Eye (tissue), 1 donor: ENCODE measurements around the gene ADCY5.

Experiments
- DNase-seq: peaks from one replicate; pipeline ENCODE4 v3.0.0-alpha.2; 2015

The ADCY5 gene

DNA sequence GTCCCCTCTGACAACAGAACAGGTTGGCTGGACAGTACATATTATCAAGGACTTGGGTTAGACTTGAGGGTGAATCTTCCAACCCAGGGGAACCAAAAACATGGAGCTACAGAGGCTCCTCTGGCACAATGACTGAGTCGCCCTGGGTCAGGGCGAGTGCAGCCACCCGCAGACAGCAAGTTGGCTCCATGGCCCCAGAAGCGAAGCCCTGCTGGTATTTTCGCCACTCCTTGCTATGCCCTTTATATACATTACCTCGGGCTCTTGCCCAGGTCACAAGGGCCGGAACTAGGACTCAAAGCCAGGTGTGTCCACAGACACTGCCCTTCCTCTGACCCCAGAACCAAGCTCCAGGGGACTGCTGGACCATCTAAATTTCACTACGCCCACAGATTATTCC is 64.6 kb downstream of the ADCY5 start:
- no peak for DNase-seq

- peak; percentile 16 for DNase-seq
These were observed 65.5 kb downstream of the ADCY5 start for GRCh38 chr3:123383091-123384053.

- no peak for DNase-seq
These were observed 68.6 kb downstream of the ADCY5 start for GRCh38 chr3:123380261-123380660.

GRCh38 chr3:123379041-123379830 is 69.7 kb downstream of the ADCY5 start:
- DNase-seq = no peak

- no peak for DNase-seq
These were observed 70.4 kb downstream of the ADCY5 start for GRCh38 chr3:123378409-123378915.

DNA sequence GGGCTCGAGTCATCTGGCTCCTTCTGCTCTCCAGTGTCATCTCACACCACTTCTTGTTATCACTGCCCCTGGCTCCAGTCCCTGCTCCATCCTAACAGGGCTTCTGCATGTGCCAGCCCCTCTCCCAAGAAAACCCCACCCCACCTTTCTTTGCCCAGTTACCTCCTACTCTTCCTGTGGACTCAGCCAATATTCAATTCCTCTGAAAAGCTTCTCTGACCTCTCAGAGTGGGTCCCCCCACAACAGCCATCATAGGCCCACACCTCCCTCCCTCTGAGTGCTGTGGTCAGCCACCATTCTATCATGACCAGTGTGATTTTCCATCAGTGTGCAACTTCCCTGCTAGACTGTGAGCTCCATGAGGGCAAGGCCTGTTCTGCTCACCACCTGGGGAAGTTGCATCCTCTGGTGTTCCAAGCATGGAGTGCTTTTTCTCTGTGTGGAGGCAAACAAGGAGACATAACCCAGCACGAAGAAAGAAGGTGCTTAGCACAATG is 71.6 kb downstream of the ADCY5 start:
- no peak for DNase-seq

DNA sequence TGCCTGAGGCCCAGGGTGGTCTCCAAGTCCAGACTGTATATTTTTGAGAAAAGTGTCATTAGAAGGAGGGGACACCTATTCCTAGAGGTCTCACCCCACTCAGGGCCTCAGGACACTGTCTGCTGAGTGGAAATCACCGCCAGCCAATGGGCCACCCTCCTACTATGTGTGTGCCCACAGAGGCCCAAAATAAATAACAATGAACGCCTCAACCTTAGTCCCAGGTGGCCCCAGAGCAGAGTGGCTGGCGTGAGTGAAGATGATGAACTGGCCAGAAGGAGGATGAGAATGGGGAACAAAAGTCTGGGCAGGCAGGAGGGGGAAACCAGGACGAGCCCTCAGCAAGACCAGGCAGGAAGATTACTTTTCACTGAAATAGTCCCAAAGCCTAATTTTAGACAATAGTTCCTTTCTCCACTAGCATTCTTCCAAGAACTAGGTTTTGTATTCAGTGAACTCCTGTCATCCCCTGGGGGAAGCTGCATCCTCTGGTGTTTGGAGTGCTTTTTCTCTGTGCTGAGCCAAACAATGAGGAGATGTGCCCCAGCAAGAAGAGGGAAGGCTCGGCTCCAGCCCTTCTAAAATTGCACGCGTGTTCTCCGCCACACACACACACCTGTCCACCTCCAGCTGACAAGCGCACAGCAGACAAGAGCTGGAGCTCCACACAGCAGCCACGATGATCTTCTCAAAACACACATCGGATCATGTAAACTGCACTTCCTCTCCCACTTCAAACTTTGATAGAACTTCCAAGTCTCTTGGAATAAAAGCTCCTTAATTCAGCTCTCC is 72.2 kb downstream of the ADCY5 start:
- DNase-seq = no peak

- no peak for DNase-seq
These were observed 73.6 kb downstream of the ADCY5 start for GRCh38 chr3:123375014-123375940.

DNA sequence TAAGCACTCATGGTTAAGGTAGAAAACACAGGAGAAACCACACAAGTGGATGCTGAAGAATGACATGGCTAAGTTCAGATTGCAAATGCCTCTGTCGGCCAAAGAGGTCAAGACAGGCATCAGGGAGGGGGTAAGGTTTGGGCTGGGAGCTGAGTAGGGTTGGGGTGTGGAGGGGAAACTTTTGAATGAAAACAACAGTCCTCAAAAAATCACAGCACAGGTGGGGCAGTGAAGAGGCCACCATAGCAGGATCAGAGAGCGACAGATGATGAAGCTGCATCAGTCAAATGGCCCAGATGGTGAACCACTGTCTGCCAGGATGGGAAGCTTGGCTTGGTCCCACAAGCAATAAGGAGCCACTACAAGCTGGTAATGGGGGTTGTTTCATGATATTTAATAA is 74.9 kb downstream of the ADCY5 start:
- no peak for DNase-seq

DNA sequence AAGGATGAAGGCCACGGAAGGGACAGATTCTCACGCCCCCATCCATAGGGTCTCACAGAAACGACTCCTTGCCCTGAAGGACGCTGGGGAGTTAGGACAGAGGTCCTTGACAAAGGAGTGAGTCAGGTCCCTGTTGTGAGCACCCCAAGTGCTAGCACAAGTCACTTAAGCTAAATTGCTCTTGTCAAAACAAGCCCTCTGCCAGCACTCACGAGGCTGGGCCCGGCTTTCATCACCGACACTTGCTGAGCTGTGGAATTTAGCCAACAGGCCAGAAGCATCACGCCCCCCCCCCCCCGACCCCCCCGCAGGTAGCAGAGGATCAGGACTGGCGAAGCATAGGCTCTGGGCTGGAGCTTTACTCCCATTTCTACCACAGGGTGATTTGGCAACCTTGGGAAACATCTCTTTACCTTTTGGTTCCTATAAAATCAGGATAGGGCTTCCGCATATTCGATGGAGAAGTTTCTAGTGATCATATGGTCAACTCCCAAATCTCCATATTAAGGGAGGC is 75.4 kb downstream of the ADCY5 start:
- no peak for DNase-seq

DNA sequence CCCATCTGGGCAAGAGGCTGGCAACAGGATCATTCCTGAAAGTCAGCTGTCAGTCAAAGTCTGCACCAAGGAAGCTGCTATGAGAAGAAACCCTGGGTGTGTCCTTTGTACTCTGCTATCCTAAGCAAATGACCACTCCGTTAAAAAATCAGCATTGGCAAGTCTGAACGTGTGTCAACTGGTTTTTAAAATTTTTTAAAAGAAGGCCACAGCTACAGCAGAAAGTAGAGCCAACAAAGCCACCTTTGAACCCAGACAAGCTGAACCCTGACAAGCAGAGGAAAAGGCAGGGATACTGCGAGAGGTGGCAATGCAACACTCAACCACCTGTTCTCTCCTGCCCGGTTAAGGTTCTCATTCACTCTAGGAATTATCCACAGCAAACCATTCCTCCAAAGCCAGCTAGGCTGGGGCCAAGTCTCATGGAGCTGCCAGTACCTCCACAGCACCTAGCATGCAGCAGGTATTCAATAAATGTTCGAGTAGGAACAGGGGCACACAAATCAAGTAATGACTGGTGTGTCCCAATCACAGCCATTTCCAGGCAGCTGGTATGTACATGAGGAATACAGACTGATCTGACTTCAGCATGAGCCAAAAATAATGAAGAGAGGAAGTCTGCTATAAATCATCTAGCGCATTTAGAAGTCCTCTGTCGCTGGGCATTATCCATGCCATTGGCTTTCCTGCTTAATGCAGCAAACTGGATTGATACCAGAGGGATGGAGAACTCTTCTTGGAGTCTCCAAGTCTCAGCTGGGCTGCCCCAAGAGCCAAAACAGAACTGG is 76.0 kb downstream of the ADCY5 start:
- DNase-seq = no peak

GRCh38 chr3:123371859-123372685 is 76.8 kb downstream of the ADCY5 start:
- DNase-seq = peak; percentile 16

DNA sequence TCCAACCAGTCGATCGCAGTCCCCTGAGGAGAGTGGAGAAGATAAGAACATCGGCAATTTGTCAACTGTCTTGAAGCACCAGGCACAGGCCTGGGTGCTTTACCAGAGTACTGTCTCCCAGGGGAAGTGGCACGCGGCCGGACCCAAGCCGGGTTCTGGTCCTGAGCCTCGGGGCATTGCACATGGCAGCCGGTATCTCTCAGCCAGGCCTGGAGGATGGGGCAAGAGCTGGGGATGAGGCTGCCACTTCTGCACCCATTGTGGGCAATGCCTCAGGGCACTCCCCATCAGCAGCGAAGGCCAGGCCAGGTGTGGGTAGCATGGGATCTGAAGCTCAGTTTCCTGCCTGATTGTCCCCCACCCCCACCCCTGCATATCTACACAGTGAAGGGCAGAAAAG is 77.5 kb downstream of the ADCY5 start:
- DNase-seq = no peak

DNA sequence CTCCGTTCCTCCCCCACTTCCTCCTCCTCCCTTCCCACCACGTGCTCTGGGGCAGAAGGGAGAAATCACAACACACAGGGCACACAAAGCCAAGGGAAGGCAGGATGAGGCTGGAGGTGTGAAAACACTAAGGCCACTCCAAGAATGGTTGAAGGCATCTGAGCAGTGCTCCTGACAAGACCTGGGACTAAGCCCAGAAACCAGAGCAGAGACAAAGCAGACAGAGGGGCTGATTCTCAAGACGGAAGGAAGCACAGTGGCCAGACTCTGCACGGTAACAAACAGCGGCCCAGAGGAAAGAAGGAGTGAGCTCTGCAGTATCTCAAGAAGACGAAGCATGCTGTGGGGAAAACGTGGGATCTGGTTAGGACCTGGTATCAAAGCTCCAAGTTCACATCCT is 78.1 kb downstream of the ADCY5 start:
- DNase-seq = no peak

- DNase-seq = no peak
These were observed 79.8 kb downstream of the ADCY5 start for GRCh38 chr3:123369085-123369484.

GRCh38 chr3:123367467-123368154 is 81.3 kb downstream of the ADCY5 start:
- no peak for DNase-seq

- DNase-seq = no peak
These were observed 83.3 kb downstream of the ADCY5 start for GRCh38 chr3:123365450-123366143.

DNA sequence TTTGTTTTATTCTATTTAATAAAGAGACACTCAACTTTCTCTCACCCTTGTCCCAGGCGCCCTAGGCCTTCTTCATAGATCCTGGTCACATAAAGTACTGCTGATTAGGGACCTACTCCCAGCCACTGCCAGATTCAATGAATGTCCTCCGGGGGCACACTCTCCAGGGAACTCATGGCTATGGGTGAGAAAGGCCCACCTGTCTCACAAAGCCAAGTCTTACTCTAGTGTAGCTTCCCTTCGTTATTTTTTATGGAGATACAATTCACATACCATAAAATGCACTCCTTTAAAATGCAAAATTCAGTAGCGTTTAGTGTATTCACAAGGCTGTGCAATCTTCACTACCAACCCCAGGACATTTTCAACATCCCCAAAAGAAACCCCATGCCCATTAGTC is 87.8 kb downstream of the ADCY5 start:
- DNase-seq = no peak
